HG03135 (cell line): ENCODE data around the gene EEF1B2.
"Not testable (repeated sequence)": the region's sequence is repeated elsewhere in the genome, so short reads cannot be mapped to it uniquely, and the experiment has no call there.

Source experiments
- ATAC-seq: cut with Tn5 transposase; IDR thresholded peaks from one replicate; pipeline ENCODE4 v1.9.1; 2021; ENCODE audit warnings: mild to moderate bottlenecking, moderate library complexity; ENCODE audit not compliant: unreplicated experiment

Gene EEF1B2

GRCh38 chr2:206159346-206160124 lies at the start of gene EEF1B2, which contains the start of gene NDUFS1:
EEF1B2 (plus strand) TSS chr2:206159895; CDS start chr2:206159980, 85 bp downstream.
NDUFS1 (minus strand) TSS chr2:206159444; CDS start chr2:206153678, 5,766 bp downstream.
- ATAC-seq: peak; percentile 91

- no peak for ATAC-seq
These were observed 47.6 kb upstream of the EEF1B2 start for GRCh38 chr2:206112108-206112507.

GRCh38 chr2:206112846-206113547 lies 46.7 kb upstream of the EEF1B2 start:
- no peak for ATAC-seq

- no peak for ATAC-seq
These were observed 44.6 kb upstream of the EEF1B2 start for GRCh38 chr2:206115026-206115578.

GRCh38 chr2:206116278-206116677 lies 43.4 kb upstream of the EEF1B2 start:
- ATAC-seq: no peak

- ATAC-seq: not testable (repeated sequence)
These were observed 37.1 kb upstream of the EEF1B2 start for GRCh38 chr2:206122569-206122968.

- ATAC-seq: no peak
These were observed 33.8 kb upstream of the EEF1B2 start for GRCh38 chr2:206125901-206126300.

GRCh38 chr2:206127656-206128055 lies 32.0 kb upstream of the EEF1B2 start:
- ATAC-seq: no peak

- ATAC-seq: no peak
These were observed 16.2 kb upstream of the EEF1B2 start for GRCh38 chr2:206143451-206143850.

GRCh38 chr2:206144383-206144782 lies 15.3 kb upstream of the EEF1B2 start:
- ATAC-seq: no peak

- no peak for ATAC-seq
These were observed 14.0 kb upstream of the EEF1B2 start for GRCh38 chr2:206145665-206146064.

GRCh38 chr2:206149330-206149729 lies 10.4 kb upstream of the EEF1B2 start:
- no peak for ATAC-seq

GRCh38 chr2:206150168-206150567 lies 9.5 kb upstream of the EEF1B2 start:
- no peak for ATAC-seq

GRCh38 chr2:206150631-206151030 lies 9.1 kb upstream of the EEF1B2 start:
- ATAC-seq: no peak

GRCh38 chr2:206154197-206154596 lies 5.5 kb upstream of the EEF1B2 start:
- ATAC-seq: peak; percentile 43

GRCh38 chr2:206157014-206157413 lies 2.7 kb upstream of the EEF1B2 start:
- not testable (repeated sequence) for ATAC-seq

- ATAC-seq: peak; percentile 18
These were observed 941 bp upstream of the EEF1B2 start for GRCh38 chr2:206158563-206159345.

- peak; percentile 46 for ATAC-seq
These were observed 571 bp downstream of the EEF1B2 start for GRCh38 chr2:206160125-206160806.

- no peak for ATAC-seq
These were observed 1.1 kb downstream of the EEF1B2 start for GRCh38 chr2:206160807-206161179.

GRCh38 chr2:206162401-206162800 lies 2.7 kb downstream of the EEF1B2 start:
- not testable (repeated sequence) for ATAC-seq
